Right lobe of liver (tissue), 6 donors: ENCODE results near the gene SLC27A1. TPM values are rescaled to one million over a fixed set of nuclear protein-coding genes. Genes with fewer than 3 reads are reported as not detected.

Experiments
- ATAC-seq, 4 donors: fragments of 200-7000 bp; cut with Tn5 transposase; one replicate each; pipeline ENCODE4 v1.9.1; 2020; ENCODE audit warnings: mild to moderate bottlenecking in 4 of 4, moderate library complexity in 4 of 4
- DNase-seq, 3 donors: peaks; one replicate each; pipeline ENCODE4 v3.0.0-alpha.2; 2020
- H3K27ac ChIP-seq, 3 donors: fragments of 200-600 bp; one replicate each; pipeline ENCODE4 v1.8.0; 2022
- H3K27me3 ChIP-seq, 2 donors: fragments of 200-600 bp; one replicate each; pipeline ENCODE4 v1.8.0; 2022
- H3K36me3 ChIP-seq, 4 donors: fragments of 200-600 bp; sonication (generic) in 1 of 4; one replicate each; pipeline versions ENCODE4 v1.5.1 to v1.8.0; 2017 to 2022; ENCODE audit warnings: control low read depth in 1 of 4
- H3K4me1 ChIP-seq, 4 donors: fragments of 200-600 bp; sonication (generic) in 1 of 4; one replicate each; pipeline versions ENCODE4 v1.5.1 to v1.8.0; 2017 to 2022; ENCODE audit warnings: control low read depth in 1 of 4
- H3K4me3 ChIP-seq, 3 donors: fragments of 200-600 bp; one replicate each; pipeline ENCODE4 v1.8.0; 2022
- H3K9me3 ChIP-seq, 4 donors: fragments of 200-600 bp; sonication (generic) in 1 of 4; one replicate each; pipeline versions ENCODE4 v1.5.1 to v1.8.0; 2017 to 2022; ENCODE audit warnings: control low read depth in 1 of 4
- POLR2A ChIP-seq: fragments of 450-650 bp; IDR thresholded peaks from one replicate; pipeline ENCODE4 v1.6.1; 2017; ENCODE audit warnings: antibody characterized with exemption, mild to moderate bottlenecking
- WGBS: methylation state at CpG from one replicate; pipeline ENCODE4 v1.1.6; 2018; ENCODE audit warnings: low coverage, low lambda C conversion rate; ENCODE audit not compliant: insufficient coverage; ENCODE audit errors: missing lambda C conversion rate; 5-methylcytosine and 5-hydroxymethylcytosine counted together
- intact Hi-C, 2 donors: fragments of 100-400 bp; cut with DNase I; formaldehyde crosslinking; loops; one replicate each; pipeline versions ENCODE4 v1.11.2 to v1.14.1; 2022
- total RNA-seq, 6 experiments: library from RNA; depleted of rRNA in 2 of 6; stranded (reverse); fragments of >200 nt in 2 of 6; fragmentation: NEBNext Ultra II Directional in 3 of 6; extraction: Animal tissue kit (Norgen Biotek cat#: 25700) in 3 of 6; gene quantifications; one replicate each; pipeline versions ENCODE4 v1.1.0 to v1.2.4, GENCODE V29; 2016 to 2023
- TF ChIP-seq, protein P1 (sequence below), 4 donors: fragments of 200-600 bp in 3 of 4; fragments of 450-650 bp in 1 of 4; IDR thresholded peaks; one replicate each; pipeline versions ENCODE4 v1.5.1 to v1.8.0; 2016 to 2022; ENCODE audit warnings: antibody characterized with exemption in 4 of 4, mild to moderate bottlenecking in 2 of 4
- donor health status: DM: no; HTN: yes; CAD: no.
- donor health status: DM: no; HTN: no; CAD: no.
- donor health status: DM: no; HTN: no; CAD: no.
- donor health status: DM: no; HTN: yes; CAD: no.
- donor health status: DM: no; HTN: yes; CAD: no.

The SLC27A1 gene
- total RNA-seq, 6 experiments from 2014 or later = 5.1 to 12.3 (median 6.1) TPM

DNA sequence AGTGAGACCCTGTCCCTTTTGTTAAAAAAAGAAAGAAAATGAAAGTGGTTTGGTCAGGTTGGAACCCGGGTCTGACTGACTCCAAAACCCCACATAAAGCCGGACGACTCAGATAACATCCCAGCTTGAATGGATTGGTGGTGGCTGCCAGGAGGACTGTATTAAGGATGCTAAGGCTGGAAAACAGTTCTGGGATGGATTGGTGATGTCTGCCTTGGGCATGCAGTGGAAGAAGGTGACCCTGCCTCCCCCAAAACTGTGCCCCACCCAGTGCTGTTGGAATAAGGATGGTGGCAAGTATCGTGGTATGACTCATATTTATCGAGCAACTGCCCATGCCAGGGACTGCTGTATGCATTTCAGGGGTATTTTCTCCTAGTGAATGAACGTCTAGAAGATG lies 66.6 kb downstream of the SLC27A1 start:
- WGBS = 56% methylated on average over 2 of the region's 6 CpGs
- ATAC-seq = no peak
- no peak for TF ChIP-seq POLR2A
- TF ChIP-seq, protein P1, sequence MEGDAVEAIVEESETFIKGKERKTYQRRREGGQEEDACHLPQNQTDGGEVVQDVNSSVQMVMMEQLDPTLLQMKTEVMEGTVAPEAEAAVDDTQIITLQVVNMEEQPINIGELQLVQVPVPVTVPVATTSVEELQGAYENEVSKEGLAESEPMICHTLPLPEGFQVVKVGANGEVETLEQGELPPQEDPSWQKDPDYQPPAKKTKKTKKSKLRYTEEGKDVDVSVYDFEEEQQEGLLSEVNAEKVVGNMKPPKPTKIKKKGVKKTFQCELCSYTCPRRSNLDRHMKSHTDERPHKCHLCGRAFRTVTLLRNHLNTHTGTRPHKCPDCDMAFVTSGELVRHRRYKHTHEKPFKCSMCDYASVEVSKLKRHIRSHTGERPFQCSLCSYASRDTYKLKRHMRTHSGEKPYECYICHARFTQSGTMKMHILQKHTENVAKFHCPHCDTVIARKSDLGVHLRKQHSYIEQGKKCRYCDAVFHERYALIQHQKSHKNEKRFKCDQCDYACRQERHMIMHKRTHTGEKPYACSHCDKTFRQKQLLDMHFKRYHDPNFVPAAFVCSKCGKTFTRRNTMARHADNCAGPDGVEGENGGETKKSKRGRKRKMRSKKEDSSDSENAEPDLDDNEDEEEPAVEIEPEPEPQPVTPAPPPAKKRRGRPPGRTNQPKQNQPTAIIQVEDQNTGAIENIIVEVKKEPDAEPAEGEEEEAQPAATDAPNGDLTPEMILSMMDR (IDR thresholded peaks at IDR 0.05) = no peak
- DNase-seq = no peak
- intact Hi-C loops = no loop called here
- peaks cover 0 to 7% (median 3%) of the 10 kb centered on the region in 4 donors for H3K4me1 ChIP-seq
- no peaks in the 10 kb centered on the region for H3K9me3 ChIP-seq
- no peaks in the 10 kb centered on the region for H3K36me3 ChIP-seq
- no peak overlapping the region for H3K4me3 ChIP-seq
- no peak overlapping the region for H3K27ac ChIP-seq
- peaks cover 0 to 9% of the 10 kb centered on the region in 2 donors for H3K27me3 ChIP-seq

DNA sequence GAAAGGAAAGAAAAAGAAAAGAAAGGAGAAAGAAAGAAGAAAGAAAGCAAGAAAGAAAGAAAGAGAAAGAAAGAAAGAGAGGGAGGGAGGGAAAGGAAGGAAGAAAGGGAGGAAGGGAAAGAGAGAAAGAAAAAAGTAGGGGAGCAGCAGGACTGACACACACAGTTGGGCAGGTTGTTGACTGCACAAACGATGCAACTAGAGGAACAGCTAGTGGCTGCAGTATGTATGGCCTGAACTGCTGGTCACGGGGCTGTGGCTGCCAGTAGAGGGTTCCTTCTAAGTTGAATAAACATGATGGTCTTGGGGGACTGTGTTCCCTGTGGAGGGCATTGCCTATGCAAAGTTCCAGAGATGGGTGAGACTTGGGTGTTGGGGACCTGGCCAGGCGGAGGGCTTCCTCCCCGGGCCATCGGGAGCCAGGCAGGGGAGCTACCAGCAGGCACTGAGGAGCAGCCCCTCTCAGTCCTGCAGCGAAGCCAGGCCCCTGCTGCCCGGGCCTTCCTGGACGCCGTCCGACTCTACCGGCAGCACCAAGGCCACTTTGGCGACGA lies 68.4 kb downstream of the SLC27A1 start:
- no peaks in the 10 kb centered on the region for H3K36me3 ChIP-seq
- WGBS = 6% methylated on average over 2 of the region's 13 CpGs
- H3K27me3 ChIP-seq = peaks cover 0 to 9% of the 10 kb centered on the region in 2 donors
- H3K4me3 ChIP-seq = peak overlapping the region; percentile 14 to 43 (median 35)
- H3K9me3 ChIP-seq = no peaks in the 10 kb centered on the region
- DNase-seq = no peak
- peaks cover 0 to 7% (median 3%) of the 10 kb centered on the region in 4 donors for H3K4me1 ChIP-seq
- TF ChIP-seq, protein P1 (IDR thresholded peaks at IDR 0.05) = no peak
- TF ChIP-seq POLR2A = no peak
- intact Hi-C loops = no loop called here
- no peak overlapping the region for H3K27ac ChIP-seq
- peak in 2 of 4 donors; percentile 6 to 7 for ATAC-seq

DNA sequence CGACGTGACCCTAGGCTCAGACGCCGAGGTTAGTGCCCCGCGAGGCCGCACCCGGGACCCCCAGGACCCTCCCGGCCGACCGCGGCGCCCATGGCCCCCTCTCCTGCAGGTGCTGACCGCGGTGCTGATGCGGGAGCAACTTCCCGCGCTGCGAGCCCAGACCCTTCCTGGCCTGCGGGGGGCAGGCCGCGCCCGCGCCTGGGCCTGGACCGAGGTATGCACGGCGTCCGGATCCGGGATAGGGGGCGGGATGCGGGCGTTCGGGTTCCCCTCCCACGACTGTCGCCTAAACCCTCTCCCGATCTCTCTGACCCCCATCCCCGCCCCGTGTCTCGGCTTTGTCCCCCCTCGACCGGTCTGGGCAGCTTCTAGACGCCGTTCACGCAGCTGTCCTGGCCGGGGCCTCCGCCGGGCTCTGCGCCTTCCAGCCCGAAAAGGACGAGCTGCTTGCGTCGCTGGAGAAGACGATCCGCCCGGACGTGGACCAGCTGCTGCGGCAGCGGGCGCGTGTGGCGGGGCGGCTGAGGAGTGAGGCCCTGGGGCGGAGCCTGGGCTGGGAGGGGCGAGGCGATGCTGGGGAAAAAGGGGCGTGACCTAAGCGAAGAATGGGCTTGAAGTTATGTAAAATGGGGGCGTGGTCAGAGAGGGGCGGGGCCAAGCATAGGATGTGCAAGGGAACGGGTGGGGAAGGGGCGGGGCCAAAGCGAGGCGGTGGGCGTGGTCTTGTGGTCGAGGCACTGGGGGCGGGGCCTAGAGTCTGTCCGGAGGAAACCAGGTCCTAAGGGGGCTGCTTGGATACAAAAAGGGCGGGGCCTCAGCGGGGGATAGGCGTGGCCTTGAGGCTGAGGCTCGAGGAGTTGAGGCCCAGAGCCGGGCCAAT lies 69.2 kb downstream of the SLC27A1 start:
- Histone ChIP-seq H3K9me3 (no peaks in the 10 kb centered on the region), H3K36me3 (no peaks in the 10 kb centered on the region), H3K27ac (no peak overlapping the region), H3K4me1 (peaks cover 0 to 7% (median 3%) of the 10 kb centered on the region in 4 donors), H3K27me3 (peaks cover 0 to 9% of the 10 kb centered on the region in 2 donors), H3K4me3 (peak overlapping the region; percentile 14 to 43 (median 35))
- 7% methylated on average over 28 of the region's 82 CpGs for WGBS
- ATAC-seq = peak; percentile 79 to 89 (median 85)
- intact Hi-C loops = no loop called here
- TF ChIP-seq POLR2A = no peak
- TF ChIP-seq, protein P1 (IDR thresholded peaks at IDR 0.05) = peak; percentile 15 to 36 (median 22)
- DNase-seq = peak; percentile 85 to 90 (median 88)

DNA sequence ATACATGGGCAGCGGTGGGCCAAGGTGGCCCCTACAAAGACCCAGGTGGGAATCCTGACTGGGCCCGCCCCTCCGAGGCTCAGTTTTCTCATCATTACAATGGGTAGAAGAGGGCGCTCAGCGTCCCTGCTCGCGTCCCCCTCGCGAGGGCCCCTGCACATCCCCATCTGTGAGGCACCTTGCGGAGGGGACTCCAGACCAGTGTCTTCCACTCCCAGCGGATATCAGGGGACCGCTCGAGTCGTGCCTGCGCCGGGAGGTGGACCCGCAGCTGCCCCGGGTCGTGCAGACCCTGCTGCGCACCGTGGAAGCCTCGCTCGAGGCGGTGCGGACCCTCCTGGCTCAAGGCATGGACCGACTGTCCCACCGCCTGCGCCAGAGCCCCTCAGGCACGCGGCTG lies 69.8 kb downstream of the SLC27A1 start:
- Histone ChIP-seq H3K4me1 (peaks cover 0 to 7% (median 3%) of the 10 kb centered on the region in 4 donors), H3K36me3 (no peaks in the 10 kb centered on the region), H3K9me3 (no peaks in the 10 kb centered on the region), H3K27ac (no peak overlapping the region), H3K4me3 (no peak overlapping the region), H3K27me3 (peaks cover 0 to 9% of the 10 kb centered on the region in 2 donors)
- no peak for TF ChIP-seq POLR2A
- TF ChIP-seq, protein P1 (IDR thresholded peaks at IDR 0.05) = no peak
- intact Hi-C loops = no loop called here
- ATAC-seq (peak in 1 of 4 donors; percentile 3), DNase-seq (peak in 1 of 3 donors; percentile 24)
- WGBS = no CpG with 5 or more reads among the region's 30 CpGs
